H9 (cell line): ENCODE measurements around the gene TXNDC12. TPM values are rescaled to one million over a fixed set of nuclear protein-coding genes. Genes with fewer than 3 reads are reported as not detected.

Experiments
- DNase-seq: peaks from one replicate; pipeline ENCODE4 v3.0.0-alpha.2; 2017
- H2AFZ ChIP-seq: one replicate; pipeline ENCODE4 v1.6.1; 2013; ENCODE audit warnings: mild to moderate bottlenecking, low read length, control low read depth, moderate library complexity
- H2AK5ac ChIP-seq: 2 replicates; pipeline ENCODE4 v1.6.1; 2013; ENCODE audit warnings: low read length, control low read depth, mixed read lengths; ENCODE audit not compliant: insufficient read length
- H2BK120ac ChIP-seq: one replicate; pipeline ENCODE4 v1.6.1; 2013; ENCODE audit warnings: low read depth, mild to moderate bottlenecking, low read length, control low read depth, inconsistent platforms; ENCODE audit not compliant: poor library complexity, severe bottlenecking
- H2BK12ac ChIP-seq: 2 replicates; pipeline ENCODE4 v1.6.1; 2013; ENCODE audit warnings: low read length, control low read depth, mixed read lengths, low read depth; ENCODE audit not compliant: insufficient read length
- H2BK15ac ChIP-seq: 2 replicates; pipeline ENCODE4 v1.6.1; 2013; ENCODE audit warnings: low read depth, low read length, control low read depth
- H2BK20ac ChIP-seq: one replicate; pipeline ENCODE4 v1.6.1; 2013; ENCODE audit warnings: low read depth, mild to moderate bottlenecking, low read length, control low read depth, inconsistent platforms; ENCODE audit not compliant: poor library complexity, severe bottlenecking
- H2BK5ac ChIP-seq: 2 replicates; pipeline ENCODE4 v1.6.1; 2013; ENCODE audit warnings: low read length, control low read depth, mixed read lengths; ENCODE audit not compliant: insufficient read length
- H3K14ac ChIP-seq: 2 replicates; pipeline ENCODE4 v1.6.1; 2013; ENCODE audit warnings: low read length, control low read depth; ENCODE audit not compliant: insufficient read depth
- H3K18ac ChIP-seq: 2 replicates; pipeline ENCODE4 v1.6.1; 2013; ENCODE audit warnings: low read depth, mild to moderate bottlenecking, mixed read lengths, low read length, control low read depth; ENCODE audit not compliant: insufficient read length
- H3K23ac ChIP-seq: 2 replicates; pipeline ENCODE4 v1.6.1; 2013; ENCODE audit warnings: low read length, control low read depth, mixed read lengths, low read depth; ENCODE audit not compliant: insufficient read length
- H3K23me2 ChIP-seq: 2 replicates; pipeline ENCODE4 v1.6.1; 2013; ENCODE audit warnings: low read depth, mild to moderate bottlenecking, mixed read lengths, low read length, control low read depth; ENCODE audit not compliant: insufficient read length, poor library complexity, severe bottlenecking
- H3K27ac ChIP-seq: 2 replicates; pipeline ENCODE4 v1.5.1; 2013; ENCODE audit warnings: low read length, control low read depth, mixed read lengths, low read depth; ENCODE audit not compliant: insufficient read length
- H3K27me3 ChIP-seq: 2 replicates; pipeline ENCODE4 v1.6.1; 2013; ENCODE audit warnings: low read length, control low read depth, inconsistent platforms; ENCODE audit not compliant: insufficient read depth
- H3K4ac ChIP-seq: 2 replicates; pipeline ENCODE4 v1.6.1; 2013; ENCODE audit warnings: low read depth, mild to moderate bottlenecking, control low read depth, inconsistent platforms, low read length, moderate library complexity
- H3K4me1 ChIP-seq: 2 replicates; pipeline ENCODE4 v1.6.1; 2013; ENCODE audit warnings: low read length, control low read depth, inconsistent platforms; ENCODE audit not compliant: insufficient read depth
- H3K4me2 ChIP-seq: 2 replicates; pipeline ENCODE4 v1.6.1; 2013; ENCODE audit warnings: low read length, control low read depth, mixed read lengths; ENCODE audit not compliant: insufficient read length, insufficient read depth
- H3K56ac ChIP-seq: 2 replicates; pipeline ENCODE4 v1.6.1; 2013; ENCODE audit warnings: low read depth, mild to moderate bottlenecking, mixed read lengths, low read length, control low read depth; ENCODE audit not compliant: insufficient read length
- H3K79me1 ChIP-seq: 2 replicates; pipeline ENCODE4 v1.6.1; 2013; ENCODE audit warnings: low read depth, mild to moderate bottlenecking, moderate library complexity, low read length, control low read depth, inconsistent platforms; ENCODE audit not compliant: insufficient read depth, poor library complexity, severe bottlenecking
- H3K79me2 ChIP-seq: 2 replicates; pipeline ENCODE4 v1.6.1; 2013; ENCODE audit warnings: low read length, control low read depth, inconsistent platforms; ENCODE audit not compliant: insufficient read depth
- H3K9ac ChIP-seq: 2 replicates; pipeline ENCODE4 v1.6.1; 2013; ENCODE audit warnings: low read length, control low read depth, mixed read lengths; ENCODE audit not compliant: insufficient read length; ENCODE audit errors: extremely low read depth
- H3K9me3 ChIP-seq: one replicate; pipeline ENCODE4 v1.6.1; 2013; ENCODE audit warnings: low read depth, low read length, inconsistent platforms; ENCODE audit not compliant: control insufficient read depth
- H3T11ph ChIP-seq: one replicate; pipeline ENCODE4 v1.6.1; 2013; ENCODE audit warnings: mild to moderate bottlenecking, low read length, control low read depth, inconsistent platforms
- H4K20me1 ChIP-seq: one replicate; pipeline ENCODE4 v1.6.1; 2013; ENCODE audit not compliant: control insufficient read depth, insufficient read length, insufficient read depth
- H4K5ac ChIP-seq: 2 replicates; pipeline ENCODE4 v1.6.1; 2013; ENCODE audit warnings: low read depth, mild to moderate bottlenecking, mixed read lengths, low read length, control low read depth; ENCODE audit not compliant: insufficient read length
- H4K8ac ChIP-seq: replicated peaks from 2 replicates; pipeline ENCODE4 v1.6.1; 2013; ENCODE audit warnings: low read length, control low read depth, mixed read lengths, low read depth; ENCODE audit not compliant: insufficient read length
- H4K91ac ChIP-seq: 2 replicates; pipeline ENCODE4 v1.6.1; 2013; ENCODE audit warnings: low read depth, mild to moderate bottlenecking, moderate library complexity, mixed read lengths, low read length, control low read depth; ENCODE audit not compliant: insufficient read length
- H3K27ac Mint-ChIP-seq, 3 experiments: 2 replicates in 2 of 3; 3 replicates in 1 of 3; pipeline ENCODE4 v1.8.0; 2020 to 2021; ENCODE audit warnings: mixed read lengths in 3 of 3, mild to moderate bottlenecking in 1 of 3, moderate library complexity in 1 of 3
- H3K27me3 Mint-ChIP-seq: 2 replicates; pipeline ENCODE4 v1.8.0; 2021; ENCODE audit warnings: low read depth, mild to moderate bottlenecking, moderate library complexity, mixed read lengths
- H3K36me3 Mint-ChIP-seq, 3 experiments: 2 replicates in 2 of 3; 3 replicates in 1 of 3; pipeline ENCODE4 v1.8.0; 2020 to 2021; ENCODE audit warnings: low read depth in 3 of 3, mixed read lengths in 3 of 3; ENCODE audit not compliant: insufficient read depth in 1 of 3
- H3K4me1 Mint-ChIP-seq, 2 experiments: 2 replicates each; pipeline ENCODE4 v1.8.0; 2020; ENCODE audit warnings: mixed read lengths in 2 of 2
- H3K4me3 Mint-ChIP-seq, 2 experiments: 2 replicates in 1 of 2; 3 replicates in 1 of 2; pipeline ENCODE4 v1.8.0; 2020 to 2021; ENCODE audit warnings: mild to moderate bottlenecking in 2 of 2, mixed read lengths in 2 of 2, moderate library complexity in 1 of 2
- H3K9me3 Mint-ChIP-seq, 2 experiments: 2 replicates in 1 of 2; 3 replicates in 1 of 2; pipeline ENCODE4 v1.8.0; 2020; ENCODE audit warnings: mild to moderate bottlenecking in 2 of 2, mixed read lengths in 2 of 2, moderate library complexity in 1 of 2
- CTCF ChIP-seq: fragments of 200-600 bp; sonication (generic); conservative IDR thresholded peaks from 3 replicates; pipeline ENCODE4 v1.8.0; 2021; ENCODE audit warnings: antibody characterized with exemption, mild to moderate bottlenecking
- WGBS: extraction: QIAGEN DNeasy Blood & Tissue Kit; methylation state at CpG from one replicate; pipeline ENCODE4 v1.1.7; 2013; ENCODE audit warnings: missing lambda C conversion rate, low lambda C conversion rate, mixed read lengths; ENCODE audit not compliant: insufficient read length; ENCODE audit errors: extremely low coverage; 5-methylcytosine and 5-hydroxymethylcytosine counted together
- long read RNA-seq: library from polyadenylated mRNA; unstranded; transcript quantifications from one replicate; pipeline ENCODE4 v2.0.0, GENCODE V29; 2020
- total RNA-seq: library from RNA; stranded (reverse); gene quantifications from 2 replicates; pipeline ENCODE4 v1.2.1, GENCODE V29; 2021

The TXNDC12 gene
- 76.8 and 82.1 TPM in 2 replicates for total RNA-seq
- long read RNA-seq, transcript TXNDC12-201 (7 exons, 2,396 nt), result major isoform, 694 of 709 reads
- long read RNA-seq, partial matches to known transcripts, result 4 of 709 reads
- long read RNA-seq, other reads (novel, unspliced or antisense), result 8 of 709 reads

- H3K14ac ChIP-seq, result peak within 1 kb of the TSS; percentile 27
- H4K5ac ChIP-seq, result peak within 1 kb of the TSS; percentile 1
- peaks cover 10% of the 10 kb centered on the region for H3K23me2 ChIP-seq
- H3K79me2 ChIP-seq, result peaks cover 29% of the 10 kb centered on the region; the same call in 1 of the 2 replicates
- Mint-ChIP-seq H3K27me3 (no peaks in the 10 kb centered on the region), H3K27ac (peak within 1 kb of the TSS; percentile 97 to 99 (median 99)), H3K4me3 (peak within 1 kb of the TSS; percentile 99 to 100), H3K9me3 (no peaks in the 10 kb centered on the region; a peak in 1 of 5 replicates), H3K4me1 (peaks cover 25 to 28% of the 10 kb centered on the region in 2 experiments), H3K36me3 (peaks cover 12 to 51% (median 42%) of the 10 kb centered on the region in 3 experiments)
- no peaks in the 10 kb centered on the region for H3K4me1 ChIP-seq
- no peak within 1 kb of the TSS for H2BK12ac ChIP-seq
- H3K18ac ChIP-seq, result peak within 1 kb of the TSS; percentile 94
- no peak within 1 kb of the TSS for H2AK5ac ChIP-seq
- no peaks in the 10 kb centered on the region for H4K20me1 ChIP-seq
- peak within 1 kb of the TSS; percentile 93 for H3K9ac ChIP-seq
- peak within 1 kb of the TSS; percentile 42 for H2BK5ac ChIP-seq
- no peak within 1 kb of the TSS for H3K56ac ChIP-seq
- H3K27ac ChIP-seq, result peak within 1 kb of the TSS; percentile 71
- peak within 1 kb of the TSS; percentile 0 for H4K91ac ChIP-seq
- no peak within 1 kb of the TSS; the same call in 1 of the 2 replicates for H3K4ac ChIP-seq
- H4K8ac ChIP-seq, result no peak within 1 kb of the TSS
- no peak within 1 kb of the TSS for H2BK20ac ChIP-seq
- no peaks in the 10 kb centered on the region for H3K79me1 ChIP-seq
- WGBS, result no CpG with 5 or more reads among the region's 45 CpGs
- TF ChIP-seq CTCF, result no peak
- H3K4me2 ChIP-seq, result peak within 1 kb of the TSS; percentile 83
- no peaks in the 10 kb centered on the region for H3K9me3 ChIP-seq
- H2BK120ac ChIP-seq, result no peak within 1 kb of the TSS
- H3T11ph ChIP-seq, result no peak within 1 kb of the TSS
- H2BK15ac ChIP-seq, result no peak within 1 kb of the TSS
- DNase-seq, result peak; percentile 93
- no peak within 1 kb of the TSS for H3K23ac ChIP-seq
- H3K27me3 ChIP-seq, result no peaks in the 10 kb centered on the region
- H2AFZ ChIP-seq, result no peak within 1 kb of the TSS
These were observed at the start of gene TXNDC12 for GRCh38 chr1:52055066-52055865. TSS of gene TXNDC12 (minus strand) at chr1:52055191. CDS start at chr1:52055096, 95 bp downstream.
